Tibial artery (tissue), 4 donors: ENCODE measurements around the gene PLEKHG2.

Experiments
- DNase-seq, 2 donors: peaks; one replicate each; pipeline ENCODE4 v3.0.0-alpha.2; 2019
- H3K27ac ChIP-seq, 2 donors: fragments of 200-600 bp; sonication (generic) in 1 of 2; 1 replicate in 1 of 2; 2 replicates in 1 of 2; pipeline ENCODE4 v1.5.1; 2018 to 2019; ENCODE audit warnings: mild to moderate bottlenecking in 1 of 2
- H3K27me3 ChIP-seq, 2 donors: fragments of 200-600 bp; sonication (generic) in 1 of 2; one replicate each; pipeline versions ENCODE4 v1.5.1 to v1.6.0; 2016 to 2019
- H3K36me3 ChIP-seq, 3 donors: fragments of 200-600 bp; sonication (generic) in 2 of 3; one replicate each; pipeline ENCODE4 v1.5.1; 2016 to 2019; ENCODE audit warnings: mild to moderate bottlenecking in 2 of 3
- H3K4me1 ChIP-seq, 4 donors: fragments of 200-600 bp; sonication (generic) in 2 of 4; 1 replicate in 3 of 4; 2 replicates in 1 of 4; pipeline ENCODE4 v1.5.1; 2016 to 2019
- H3K4me3 ChIP-seq, 2 donors: fragments of 200-600 bp; sonication (generic) in 1 of 2; 1 replicate in 1 of 2; 2 replicates in 1 of 2; pipeline ENCODE4 v1.5.1; 2018 to 2019; ENCODE audit warnings: mild to moderate bottlenecking in 2 of 2
- H3K9me3 ChIP-seq, 3 donors: fragments of 200-600 bp; sonication (generic) in 1 of 3; one replicate each; pipeline ENCODE4 v1.5.1; 2016 to 2019
- intact Hi-C: fragments of 100-400 bp; cut with DNase I; formaldehyde crosslinking; loops from one replicate; pipeline ENCODE4 v1.15.0; 2023; ENCODE audit warnings: low total_unique reads
- TF ChIP-seq, protein P1 (sequence below), 2 experiments: fragments of 200-600 bp in 1 of 2; fragments of 450-650 bp in 1 of 2; IDR thresholded peaks; one replicate each; pipeline ENCODE4 v1.5.1; 2017 to 2019; ENCODE audit warnings: antibody characterized with exemption in 2 of 2, mild to moderate bottlenecking in 1 of 2, moderate library complexity in 1 of 2

PLEKHG2 gene

DNA sequence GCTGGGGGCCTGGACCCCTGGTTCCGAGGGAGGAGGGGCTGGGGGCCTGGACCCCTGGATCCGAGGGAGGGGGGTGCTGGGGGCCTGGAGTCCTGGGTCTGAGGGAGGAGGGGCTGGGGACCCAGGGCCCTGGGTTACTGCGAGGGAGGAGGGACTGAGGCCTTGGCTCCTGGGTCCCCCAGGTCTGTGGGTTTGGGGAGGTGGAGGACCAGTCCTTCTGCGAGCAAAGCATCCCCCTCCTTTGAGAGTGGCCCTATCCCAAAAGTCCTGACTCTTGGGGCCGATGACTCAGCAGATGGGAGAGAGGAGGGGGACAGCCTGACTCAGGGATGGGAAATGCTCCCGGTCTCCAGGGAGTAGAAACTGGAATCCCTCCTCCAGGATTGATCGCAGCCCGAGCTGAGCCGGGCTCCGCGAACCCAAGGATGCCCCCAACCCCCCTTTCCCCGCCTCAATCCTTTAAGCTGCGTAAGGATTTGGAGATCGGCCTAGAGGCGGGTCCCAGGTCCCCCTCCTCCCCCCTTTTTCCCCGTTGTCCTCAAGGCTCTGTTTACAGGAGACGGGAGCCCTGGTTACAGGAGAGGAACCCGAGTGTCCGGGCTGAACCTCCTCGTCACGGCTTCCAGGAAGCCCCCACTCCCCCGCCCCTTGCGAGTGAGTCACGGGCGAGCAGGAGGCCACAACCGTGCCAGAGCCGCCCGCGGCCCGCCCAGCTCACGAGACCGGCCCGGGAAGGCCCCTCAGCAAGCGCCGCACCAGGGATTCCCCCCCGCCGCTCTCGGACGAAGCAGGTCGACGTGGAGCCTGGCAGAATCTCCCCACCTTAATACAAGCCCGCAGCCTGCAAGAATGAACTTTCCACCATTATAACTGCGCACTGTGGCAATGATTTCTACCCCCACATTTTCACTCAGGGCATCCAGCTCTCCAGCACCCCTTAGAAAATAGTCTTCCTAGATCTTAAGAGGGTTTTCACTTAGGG lies 8.8 kb upstream of the PLEKHG2 start:
- DNase-seq = peak; percentile 100
- Histone ChIP-seq H3K36me3 (peaks cover 14 to 25% (median 22%) of the 10 kb centered on the region in 3 donors), H3K4me1 (peaks cover 6 to 52% (median 33%) of the 10 kb centered on the region in 4 donors), H3K4me3 (peak overlapping the region; percentile 63 to 66), H3K27me3 (no peaks in the 10 kb centered on the region), H3K9me3 (no peaks in the 10 kb centered on the region), H3K27ac (peak overlapping the region; percentile 99 to 100)
- intact Hi-C loops = no loop called here
- TF ChIP-seq, protein P1, sequence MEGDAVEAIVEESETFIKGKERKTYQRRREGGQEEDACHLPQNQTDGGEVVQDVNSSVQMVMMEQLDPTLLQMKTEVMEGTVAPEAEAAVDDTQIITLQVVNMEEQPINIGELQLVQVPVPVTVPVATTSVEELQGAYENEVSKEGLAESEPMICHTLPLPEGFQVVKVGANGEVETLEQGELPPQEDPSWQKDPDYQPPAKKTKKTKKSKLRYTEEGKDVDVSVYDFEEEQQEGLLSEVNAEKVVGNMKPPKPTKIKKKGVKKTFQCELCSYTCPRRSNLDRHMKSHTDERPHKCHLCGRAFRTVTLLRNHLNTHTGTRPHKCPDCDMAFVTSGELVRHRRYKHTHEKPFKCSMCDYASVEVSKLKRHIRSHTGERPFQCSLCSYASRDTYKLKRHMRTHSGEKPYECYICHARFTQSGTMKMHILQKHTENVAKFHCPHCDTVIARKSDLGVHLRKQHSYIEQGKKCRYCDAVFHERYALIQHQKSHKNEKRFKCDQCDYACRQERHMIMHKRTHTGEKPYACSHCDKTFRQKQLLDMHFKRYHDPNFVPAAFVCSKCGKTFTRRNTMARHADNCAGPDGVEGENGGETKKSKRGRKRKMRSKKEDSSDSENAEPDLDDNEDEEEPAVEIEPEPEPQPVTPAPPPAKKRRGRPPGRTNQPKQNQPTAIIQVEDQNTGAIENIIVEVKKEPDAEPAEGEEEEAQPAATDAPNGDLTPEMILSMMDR (IDR thresholded peaks at IDR 0.05) = no peak

DNA sequence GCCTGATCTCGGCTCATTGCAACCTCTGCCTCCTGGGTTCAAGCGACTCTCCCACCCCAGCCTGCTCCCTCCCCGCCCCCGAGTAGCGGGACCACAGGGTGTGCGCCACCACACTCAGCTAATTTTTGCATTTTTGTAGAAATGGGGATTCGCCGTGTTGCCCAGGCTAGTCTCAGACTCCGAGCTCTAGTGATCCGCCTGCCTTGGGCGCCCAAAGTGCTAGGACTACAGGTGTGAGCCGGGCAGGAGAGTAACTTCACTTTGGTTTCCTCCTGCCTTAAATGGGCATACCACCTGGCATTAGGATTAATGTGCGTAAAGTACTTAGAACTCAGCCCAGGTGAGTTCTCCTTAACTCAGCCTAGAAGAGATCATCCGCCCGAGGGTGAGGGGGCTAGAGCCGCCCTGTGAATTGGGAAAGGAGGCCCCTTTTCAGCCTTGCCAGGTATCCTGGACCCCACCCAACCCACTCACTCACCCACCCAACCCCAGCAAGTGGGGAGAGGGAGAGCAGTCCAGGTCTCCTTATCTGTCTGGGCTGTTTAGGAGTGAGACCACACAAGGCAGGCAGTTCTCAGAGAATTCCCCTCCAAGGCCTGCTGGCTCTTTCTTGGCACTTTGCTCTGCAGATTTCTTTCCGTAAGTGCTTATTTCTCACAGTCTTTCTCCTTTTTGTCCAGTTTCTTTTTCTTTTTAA lies 7.1 kb upstream of the PLEKHG2 start:
- TF ChIP-seq, protein P1 (IDR thresholded peaks at IDR 0.05) = no peak
- Histone ChIP-seq H3K27me3 (no peaks in the 10 kb centered on the region), H3K4me3 (peak overlapping the region; percentile 92 to 96), H3K27ac (peak overlapping the region; percentile 99 to 100), H3K4me1 (peaks cover 6 to 47% (median 34%) of the 10 kb centered on the region in 4 donors), H3K36me3 (peaks cover 21 to 22% (median 21%) of the 10 kb centered on the region in 3 donors), H3K9me3 (no peaks in the 10 kb centered on the region)
- intact Hi-C loops = no loop called here
- no peak for DNase-seq

DNA sequence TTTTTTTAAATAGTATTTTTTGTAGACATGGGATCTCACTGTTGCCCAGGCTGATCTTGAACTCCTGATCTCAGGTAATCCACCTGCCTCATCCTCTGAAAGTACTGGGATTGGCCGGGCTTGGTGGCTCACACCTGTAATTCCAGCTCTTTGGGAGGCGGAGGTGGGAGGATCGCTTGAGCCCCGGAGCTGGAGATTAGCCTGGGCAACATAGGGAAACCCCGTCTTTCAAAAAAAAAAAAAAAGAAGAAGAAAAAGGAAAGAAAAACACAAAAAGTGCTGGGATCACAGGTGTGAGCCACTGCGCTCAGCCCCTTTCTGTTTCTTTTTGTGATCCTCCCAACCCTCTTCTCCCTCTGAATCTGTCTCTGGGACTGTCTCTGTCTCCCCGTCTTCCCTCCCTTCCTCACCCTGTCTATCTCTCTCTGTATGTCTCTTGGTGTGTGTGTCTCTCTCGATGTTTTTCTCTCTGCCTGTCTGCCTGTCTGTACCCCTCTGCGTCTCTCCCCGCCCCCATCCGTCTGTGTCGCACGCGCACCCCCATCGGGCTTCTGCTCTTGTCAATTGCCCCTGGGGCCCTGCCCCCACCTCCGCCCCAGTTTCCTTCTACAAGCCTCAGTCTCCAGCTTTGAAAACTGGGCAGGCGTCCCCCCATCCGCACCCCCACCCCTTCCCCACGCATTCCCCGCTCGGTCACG lies 6.4 kb upstream of the PLEKHG2 start:
- H3K27ac ChIP-seq = peak overlapping the region; percentile 99 to 100
- H3K9me3 ChIP-seq = no peaks in the 10 kb centered on the region
- peak overlapping the region; percentile 92 to 96 for H3K4me3 ChIP-seq
- TF ChIP-seq, protein P1 (IDR thresholded peaks at IDR 0.05) = no peak
- peaks cover 6 to 53% (median 38%) of the 10 kb centered on the region in 4 donors for H3K4me1 ChIP-seq
- H3K27me3 ChIP-seq = no peaks in the 10 kb centered on the region
- peak in 1 of 2 donors; percentile 88 for DNase-seq
- H3K36me3 ChIP-seq = peaks cover 21 to 22% (median 21%) of the 10 kb centered on the region in 3 donors
- intact Hi-C loops = no loop called here

DNA sequence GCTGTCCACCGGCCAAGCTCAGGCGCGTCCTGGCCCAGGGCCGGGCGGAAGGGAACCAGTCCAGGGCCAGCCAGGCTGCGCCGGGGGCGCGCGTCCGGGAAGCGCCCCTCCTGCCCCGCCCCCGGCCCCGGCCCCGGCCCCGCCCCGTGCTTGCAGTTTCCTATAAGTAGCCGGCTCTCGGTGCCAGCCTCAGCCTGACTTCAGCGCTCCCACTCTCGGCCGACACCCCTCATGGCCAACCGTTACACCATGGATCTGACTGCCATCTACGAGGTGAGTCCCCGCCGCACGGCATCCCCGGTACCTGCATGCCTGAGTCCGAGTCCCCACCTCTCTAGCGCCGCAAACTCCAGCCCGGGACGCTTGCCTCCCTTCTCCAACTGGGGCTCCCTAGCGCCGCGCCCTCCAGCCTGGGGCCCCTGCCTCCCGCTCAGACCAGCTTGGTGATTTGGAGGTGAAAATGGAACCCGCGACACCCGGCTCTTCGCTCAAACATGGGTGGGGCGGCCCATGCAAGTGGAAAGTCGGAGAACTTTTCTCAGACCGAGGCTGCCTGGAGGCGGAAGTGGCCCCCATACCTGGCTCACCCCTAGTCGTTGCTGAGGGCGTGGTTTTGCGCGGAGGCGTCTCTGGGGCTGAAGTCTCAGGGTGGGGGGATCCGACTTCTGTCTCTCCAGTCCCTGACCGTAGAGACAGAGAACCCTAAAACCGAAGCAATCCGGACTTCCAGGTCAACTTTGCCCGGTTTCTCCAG lies 5.6 kb upstream of the PLEKHG2 start, which contains the start of gene ZFP36:
Gene ZFP36, plus strand, starts transcription at position 192 of the 754 bp plus-strand sequence. Its CDS starts 58 bp downstream, at position 250.
- Histone ChIP-seq H3K27ac (peak within 1 kb of the TSS; percentile 99 to 100), H3K4me3 (peak within 1 kb of the TSS; percentile 92 to 96), H3K36me3 (peaks cover 21 to 22% (median 21%) of the 10 kb centered on the region in 3 donors), H3K9me3 (no peaks in the 10 kb centered on the region), H3K27me3 (no peaks in the 10 kb centered on the region), H3K4me1 (peaks cover 3 to 52% (median 41%) of the 10 kb centered on the region in 4 donors)
- intact Hi-C loops = no loop called here
- DNase-seq = peak; percentile 90 to 96
- TF ChIP-seq, protein P1 (IDR thresholded peaks at IDR 0.05) = peak in 1 of 2 experiments; percentile 15

DNA sequence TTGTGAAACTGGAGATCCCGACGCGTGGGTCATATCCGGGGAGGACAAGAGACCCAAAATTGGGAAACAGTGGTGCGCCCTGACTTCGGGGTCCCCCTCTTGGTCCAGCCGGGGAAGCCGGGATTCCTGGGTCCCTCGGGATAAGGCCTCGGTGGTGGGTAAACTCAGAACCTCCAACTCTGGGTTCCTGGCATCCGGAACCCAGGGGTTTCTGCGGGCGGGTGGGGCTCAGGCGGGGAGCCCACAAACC lies 5.1 kb upstream of the PLEKHG2 start:
- H3K36me3 ChIP-seq = peaks cover 21 to 22% (median 21%) of the 10 kb centered on the region in 3 donors
- H3K4me3 ChIP-seq = peak overlapping the region; percentile 92 to 96
- peaks cover 0 to 47% (median 36%) of the 10 kb centered on the region in 4 donors for H3K4me1 ChIP-seq
- peak overlapping the region; percentile 99 to 100 for H3K27ac ChIP-seq
- no peaks in the 10 kb centered on the region for H3K27me3 ChIP-seq
- DNase-seq = no peak
- TF ChIP-seq, protein P1 (IDR thresholded peaks at IDR 0.05) = no peak
- intact Hi-C loops = no loop called here
- H3K9me3 ChIP-seq = no peaks in the 10 kb centered on the region
